Frontal cortex (tissue), 4 donors: Measurements from ENCODE around the gene CHST11. TPM values are rescaled to one million over a fixed set of nuclear protein-coding genes. Genes with fewer than 3 reads are reported as not detected.

Source experiments
- DNase-seq, 2 donors: peaks; one replicate each; pipeline ENCODE4 v3.0.0; 2012; ENCODE audit warnings: low spot score in 2 of 2
- FAIRE-seq: peaks from 2 replicates; lab custom pipeline; 2012; peaks lifted over from hg19 to GRCh38; lab: Jason Lieb, UNC
- total RNA-seq: library from RNA; depleted of rRNA; stranded (reverse); fragments of >200 nt; gene quantifications from one replicate; pipeline ENCODE4 v1.2.3, GENCODE V29; 2014
- donor health status: control.
- donor health status: control.
- donor health status: control.

CHST11 gene
- total RNA-seq, 1 donor from 2014 or later = 22.0 TPM

DNA sequence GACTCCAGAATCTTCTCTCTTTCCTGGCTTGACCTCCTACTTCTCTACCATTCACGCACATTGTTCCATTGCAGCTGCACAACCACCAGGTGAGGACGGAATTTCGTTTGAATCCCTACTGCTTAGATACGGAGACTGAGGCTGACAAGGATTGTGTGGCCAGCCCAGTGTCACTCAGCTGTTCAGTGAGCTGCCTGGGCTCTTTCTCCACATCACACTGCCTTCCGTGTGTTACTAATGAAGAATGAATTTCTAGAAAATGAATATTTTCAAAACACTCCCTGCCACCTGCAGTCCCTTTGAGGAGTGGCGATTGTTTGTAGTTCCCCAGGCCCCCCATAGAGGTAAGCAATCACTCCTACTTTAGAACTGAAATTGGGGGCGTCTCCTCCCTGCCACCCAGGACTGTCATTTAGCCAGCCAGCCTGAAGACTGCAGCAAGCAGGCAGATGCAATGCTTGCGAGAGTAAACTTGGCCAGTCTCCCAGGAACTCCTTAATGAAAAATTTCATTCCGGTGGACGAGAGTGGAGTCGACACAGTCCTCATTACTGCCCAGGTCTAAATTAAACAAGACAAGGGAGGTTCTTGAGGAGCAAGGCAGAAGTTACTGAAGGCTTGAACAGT lies 261.7 kb downstream of the CHST11 start:
- no peak for FAIRE-seq

DNA sequence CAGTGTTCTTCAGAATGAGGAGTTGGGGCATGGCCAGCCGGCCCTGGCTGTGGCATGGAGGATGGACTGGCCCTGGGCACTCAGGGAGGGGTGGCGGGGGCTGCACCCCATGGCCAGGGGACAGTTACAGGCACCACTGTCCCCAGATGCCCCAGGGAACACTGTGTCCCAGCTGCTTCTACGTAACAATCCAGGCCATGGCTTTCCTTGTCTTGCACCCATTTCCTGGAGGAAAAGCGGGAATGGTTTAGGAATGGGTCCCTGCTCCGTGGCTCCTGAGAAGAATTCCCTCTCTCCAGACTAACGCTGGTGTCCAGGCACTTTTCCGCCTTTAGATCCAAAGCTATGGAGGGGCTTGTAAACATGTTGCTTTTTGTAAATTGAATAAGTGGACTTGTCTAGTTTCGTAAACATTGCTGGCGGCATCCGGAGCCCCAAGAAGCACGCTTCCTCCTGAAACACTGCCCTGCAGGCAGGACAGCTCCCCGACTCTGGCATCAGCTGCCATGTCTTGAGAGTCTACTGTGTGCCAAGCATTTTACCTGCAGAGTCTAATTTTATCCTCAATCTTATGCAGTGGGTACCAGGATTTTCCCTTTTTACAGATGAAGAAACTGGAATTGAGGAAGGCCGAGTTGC lies 263.1 kb downstream of the CHST11 start:
- FAIRE-seq (no peak), DNase-seq (no peak)

More for the DNA sequence above, 261.7 kb downstream of the CHST11 start:
- no peak for DNase-seq

DNA sequence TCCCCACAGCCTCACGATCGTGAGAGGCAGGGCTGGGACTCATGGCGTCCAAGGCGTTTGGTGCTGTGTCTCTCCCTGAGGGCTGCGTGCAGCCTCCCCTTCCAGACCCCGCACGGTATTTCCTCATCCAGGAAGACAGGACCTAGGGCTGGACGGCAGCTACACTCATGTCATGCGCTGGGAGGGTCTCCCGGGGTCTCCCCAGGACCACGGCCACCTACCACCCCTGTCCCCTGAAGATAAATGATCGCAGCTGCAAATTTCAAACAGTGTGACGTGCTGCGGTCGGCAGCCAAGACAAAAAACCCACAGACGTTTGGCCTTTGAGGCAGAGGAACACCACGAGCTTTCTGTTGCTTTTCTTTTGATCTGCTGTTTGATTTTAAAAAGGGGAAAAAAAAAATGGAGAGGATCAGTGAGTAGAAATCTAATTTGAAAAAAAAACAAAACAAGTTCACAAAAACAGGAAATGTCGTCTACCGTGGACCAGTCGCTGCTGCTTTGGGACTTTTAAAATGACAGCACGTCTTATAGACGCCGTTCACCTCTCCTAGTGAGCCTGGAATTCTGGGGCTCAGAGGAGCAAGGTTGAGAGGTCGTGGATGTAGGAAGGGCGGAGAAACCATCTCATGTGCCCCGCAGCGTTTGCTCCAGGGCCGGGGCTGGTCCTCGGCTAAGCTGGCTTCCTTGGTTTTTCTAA lies 263.7 kb downstream of the CHST11 start:
- DNase-seq (no peak), FAIRE-seq (no peak)

DNA sequence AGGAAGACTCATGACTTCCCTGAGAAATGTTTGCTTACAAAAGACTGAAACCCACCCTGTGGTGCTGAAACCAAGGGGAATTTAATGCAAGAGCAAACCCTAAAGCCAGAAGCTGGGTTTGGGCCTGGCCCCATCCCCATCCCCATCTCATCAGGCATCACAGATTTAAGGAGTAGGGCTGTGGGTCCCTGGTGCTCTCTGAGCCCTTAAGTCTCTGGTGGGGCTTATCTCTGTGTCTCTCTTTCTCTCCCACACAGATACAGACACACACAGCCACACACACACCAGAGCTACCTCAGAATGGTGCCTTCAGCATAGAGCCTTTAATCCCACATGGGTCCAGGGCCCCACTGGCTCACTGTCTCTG lies 264.3 kb downstream of the CHST11 start:
- no peak for FAIRE-seq
- no peak for DNase-seq

DNA sequence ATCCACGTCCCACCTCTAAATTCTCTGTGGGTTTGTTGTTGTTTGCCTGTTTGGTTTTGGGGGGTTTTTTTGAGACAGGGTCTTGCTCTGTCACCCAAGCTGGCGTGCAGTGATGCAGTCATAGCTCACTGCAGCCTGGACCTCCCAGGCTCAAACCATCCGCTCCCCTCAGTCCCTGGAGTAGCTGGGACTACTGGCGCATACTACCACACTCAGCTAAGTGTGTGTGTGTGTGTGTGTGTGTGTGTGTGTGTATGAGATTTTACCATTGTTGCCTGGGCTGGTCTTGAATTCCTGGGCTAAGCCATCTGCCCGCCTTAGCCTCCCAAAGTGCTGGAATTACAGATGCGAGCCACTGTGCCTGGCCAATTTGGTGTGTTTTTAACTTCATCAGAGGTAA lies 265.2 kb downstream of the CHST11 start:
- no peak for DNase-seq
- FAIRE-seq = no peak

DNA sequence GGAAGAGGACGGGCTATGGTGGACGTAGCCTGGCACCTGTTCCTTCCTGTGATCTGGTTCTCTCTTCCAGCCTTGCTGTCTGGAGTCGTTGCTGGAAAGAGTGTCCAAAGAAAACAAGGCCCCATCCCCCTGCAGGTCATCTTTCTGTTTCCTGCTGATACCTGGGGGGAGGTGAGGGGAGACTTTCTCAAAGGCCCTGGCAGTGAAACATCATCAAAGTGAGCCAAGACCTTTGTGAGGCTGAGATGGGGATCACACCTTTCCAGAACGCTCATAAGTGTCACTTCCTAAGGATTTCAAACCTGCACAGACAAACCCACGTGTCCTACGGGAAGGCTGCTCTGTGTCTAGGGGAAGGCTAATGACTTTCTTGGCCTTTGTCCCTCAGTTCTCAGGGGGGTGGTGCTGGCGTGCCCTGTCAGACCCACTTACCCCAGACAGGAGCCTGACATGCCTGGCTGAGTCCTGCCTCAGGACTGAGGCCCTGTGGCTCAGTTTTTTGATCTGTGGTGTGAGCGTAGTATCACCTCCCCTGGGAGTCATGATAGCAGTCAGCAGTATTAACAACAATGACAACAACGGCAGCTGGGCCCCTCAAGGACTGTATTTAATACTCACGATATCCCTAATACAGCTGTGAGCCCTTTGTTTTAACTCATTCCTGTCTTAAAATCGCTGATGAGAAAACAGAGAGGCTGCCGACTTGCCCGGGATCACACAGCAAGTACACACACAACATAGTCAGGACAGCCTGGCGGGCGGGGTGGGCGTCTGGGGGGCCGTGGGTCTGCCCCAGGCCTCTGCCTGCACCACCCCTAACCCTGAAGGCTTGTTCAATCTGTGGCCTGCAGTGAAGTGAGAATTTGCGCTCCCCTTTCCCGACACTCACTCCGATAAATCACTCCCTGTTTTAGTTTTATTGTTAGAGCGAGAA lies 266.1 kb downstream of the CHST11 start:
- DNase-seq (no peak), FAIRE-seq (no peak)

DNA sequence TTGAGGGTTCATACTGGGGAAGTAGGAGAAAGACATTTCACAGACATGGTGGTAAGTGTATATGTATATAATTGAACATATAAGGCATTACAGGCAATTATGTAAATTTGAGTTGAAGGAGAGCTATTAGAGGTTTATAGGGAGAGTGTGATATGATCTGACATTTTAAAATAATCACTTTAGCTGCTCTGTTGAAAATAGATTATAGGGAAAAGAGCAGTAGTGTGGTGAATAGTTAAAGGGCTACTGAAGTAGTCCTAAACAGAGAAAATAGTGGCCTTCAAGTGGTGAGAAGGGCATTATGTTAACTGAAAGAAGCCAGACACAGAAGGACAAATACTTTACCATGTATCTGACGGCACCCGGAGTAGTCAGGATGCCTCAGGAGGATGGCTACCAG lies 267.1 kb downstream of the CHST11 start:
- DNase-seq (no peak), FAIRE-seq (no peak)

DNA sequence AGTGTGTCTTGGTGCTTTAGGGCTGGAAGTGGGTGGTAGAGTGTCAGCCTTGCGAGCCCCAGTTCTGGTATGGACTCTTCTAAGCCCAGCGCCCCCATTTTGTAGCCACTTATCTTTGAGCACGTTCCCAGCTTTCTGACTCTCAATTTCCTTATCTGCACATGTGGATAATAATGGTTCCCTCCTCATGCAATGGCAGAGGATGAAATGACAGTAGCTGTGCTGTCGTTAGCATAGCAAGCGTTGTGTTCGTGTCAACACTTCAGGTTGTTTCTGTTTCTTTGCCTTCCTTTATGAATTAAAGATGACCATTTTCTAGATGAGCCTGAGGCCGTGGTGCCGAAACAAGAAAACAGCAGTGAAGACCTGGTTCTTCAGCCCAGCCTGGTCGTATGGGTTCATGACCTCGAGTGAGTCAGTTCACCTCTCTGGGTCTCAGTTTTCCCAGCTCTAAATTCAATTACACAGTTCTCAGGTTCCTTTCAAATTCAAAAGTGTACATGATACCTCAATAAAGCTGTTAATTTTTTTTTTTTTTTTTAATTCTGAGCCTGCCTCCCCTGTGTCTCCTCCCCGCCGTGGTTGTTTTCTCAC lies 268.3 kb downstream of the CHST11 start:
- FAIRE-seq (no peak), DNase-seq (no peak)

DNA sequence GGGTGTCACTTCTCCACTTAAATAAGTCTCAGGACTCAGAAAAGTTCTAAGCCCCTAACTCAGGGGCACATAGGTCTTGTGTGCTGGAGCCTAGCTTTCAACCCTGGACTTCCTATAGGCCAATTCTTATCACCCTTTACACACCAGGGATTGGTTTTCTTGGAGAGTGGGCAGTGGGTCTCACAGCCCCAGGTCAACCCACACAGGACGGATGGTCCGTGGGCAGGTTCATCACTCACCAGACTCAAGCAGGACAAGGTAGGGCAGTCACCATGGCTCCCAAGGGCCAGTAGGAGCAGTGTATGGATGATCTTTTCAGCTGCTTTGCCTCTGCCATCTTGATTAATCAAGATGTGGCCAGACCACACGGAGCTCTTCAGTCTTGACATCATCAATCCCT lies 268.9 kb downstream of the CHST11 start:
- FAIRE-seq (no peak), DNase-seq (no peak)

DNA sequence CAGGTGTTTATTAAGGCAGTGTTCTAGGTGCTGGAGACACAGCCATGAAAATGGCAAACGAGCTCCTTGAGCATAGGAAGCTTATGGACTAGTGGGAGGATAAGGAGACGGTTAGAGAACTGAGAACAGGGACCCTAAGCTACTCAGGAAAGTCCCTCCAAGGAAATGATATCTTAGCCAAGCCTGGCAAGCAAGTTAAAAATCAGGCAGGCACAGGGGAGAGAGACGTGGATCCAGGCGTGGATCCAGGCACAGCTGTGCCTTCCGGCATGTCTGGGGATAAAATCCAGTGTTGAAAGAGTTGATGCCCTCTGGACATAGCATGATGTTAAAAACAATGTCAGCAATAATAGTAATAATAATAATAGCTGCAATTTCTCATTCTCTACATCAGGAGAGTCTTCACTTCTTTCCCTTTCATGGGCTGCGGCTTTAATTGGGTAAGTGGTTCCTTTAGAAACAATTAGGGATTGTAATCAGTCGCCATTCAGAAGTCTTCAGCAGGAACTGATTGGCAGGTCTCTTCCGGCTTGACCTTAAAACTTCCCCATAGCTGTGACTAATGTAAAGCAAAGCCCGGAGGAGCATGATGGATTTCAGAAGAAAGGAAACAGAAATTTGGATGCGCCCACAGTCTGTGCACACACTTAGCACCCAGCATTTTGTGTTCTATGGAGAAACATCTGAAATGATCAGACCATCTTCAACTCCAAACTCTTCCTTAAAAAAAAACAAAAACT lies 271.1 kb downstream of the CHST11 start:
- FAIRE-seq = no peak

DNA sequence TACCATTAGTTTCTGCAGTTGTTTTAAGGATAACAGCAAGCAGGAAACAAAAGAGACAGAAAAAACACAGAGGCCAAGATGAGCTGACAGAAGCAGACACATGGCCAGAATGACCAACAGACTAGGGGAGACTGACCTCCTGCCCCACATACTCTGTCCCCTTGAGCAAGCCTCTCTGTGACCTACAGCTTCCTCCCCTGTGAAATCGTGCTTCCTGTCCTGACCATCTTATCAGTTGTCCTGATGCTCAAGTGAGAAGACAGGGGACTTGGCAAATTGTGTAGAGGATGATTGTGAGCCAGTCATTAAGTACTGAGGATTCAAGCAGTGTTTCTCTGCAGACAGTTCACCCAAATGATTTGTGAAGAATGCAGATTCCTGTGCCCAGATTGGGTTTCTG lies 272.3 kb downstream of the CHST11 start:
- DNase-seq (no peak), FAIRE-seq (no peak)

More for the DNA sequence above, 271.1 kb downstream of the CHST11 start:
- no peak for DNase-seq

DNA sequence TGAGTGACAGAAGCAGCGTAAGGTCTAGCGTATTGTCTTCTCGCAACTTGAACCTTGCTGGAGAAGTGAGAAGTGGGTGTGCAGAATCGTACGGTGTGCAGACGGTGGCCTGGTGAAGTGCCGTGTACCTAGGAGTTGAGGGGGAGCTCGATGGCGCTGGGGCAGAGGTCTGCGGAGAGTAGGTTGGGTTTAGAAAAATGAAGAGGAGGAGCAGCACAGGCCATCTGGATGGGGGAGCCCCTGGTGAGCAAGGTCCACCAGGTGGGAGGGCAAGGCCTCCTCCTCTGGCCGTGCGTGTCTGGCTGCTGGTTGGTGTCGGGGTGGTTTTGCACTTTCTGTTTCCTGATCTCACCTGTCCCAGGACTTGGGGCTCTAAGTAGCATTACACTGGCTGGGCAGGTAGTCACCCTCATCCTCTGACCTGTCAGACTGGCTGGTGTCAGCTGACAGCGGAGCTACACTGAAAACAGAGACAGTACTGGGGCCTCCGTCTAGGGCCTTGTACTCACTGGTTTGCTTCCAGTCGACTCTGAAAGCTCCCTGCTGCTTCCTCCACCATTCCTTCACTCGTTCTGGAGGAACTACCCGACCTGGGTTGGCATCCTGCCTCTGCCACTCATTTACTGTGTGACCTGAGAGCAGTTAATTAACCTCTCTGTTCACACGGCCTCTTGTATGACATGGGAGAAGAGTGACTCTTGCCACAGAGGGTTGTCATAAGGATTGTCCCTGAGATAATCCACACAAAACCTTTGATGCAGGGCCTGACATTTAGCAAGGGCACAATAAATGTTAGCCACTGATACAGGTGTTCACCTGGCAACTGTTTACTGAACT lies 273.1 kb downstream of the CHST11 start:
- FAIRE-seq = no peak

DNA sequence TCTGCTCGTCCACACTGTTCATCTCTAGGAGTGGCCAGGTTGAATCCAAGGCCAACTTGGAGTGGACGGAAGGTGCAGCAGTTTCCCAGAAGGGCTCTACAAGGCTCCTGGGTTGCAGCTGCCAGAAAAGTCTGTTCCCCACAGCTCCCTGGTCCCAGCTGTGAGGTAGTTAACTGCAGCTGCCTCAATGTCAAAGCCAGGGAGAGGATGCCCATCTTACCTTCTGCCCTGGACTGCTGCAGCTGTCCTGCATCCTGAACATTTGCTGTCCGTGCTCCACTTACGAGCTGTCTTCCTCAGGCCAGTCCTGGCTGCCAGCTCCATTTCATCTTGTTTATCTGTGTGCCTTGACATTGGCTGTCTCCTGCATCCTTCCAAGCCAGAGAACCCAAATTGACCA lies 274.0 kb downstream of the CHST11 start:
- DNase-seq (no peak), FAIRE-seq (no peak)

More for the DNA sequence above, 273.1 kb downstream of the CHST11 start:
- DNase-seq = no peak

DNA sequence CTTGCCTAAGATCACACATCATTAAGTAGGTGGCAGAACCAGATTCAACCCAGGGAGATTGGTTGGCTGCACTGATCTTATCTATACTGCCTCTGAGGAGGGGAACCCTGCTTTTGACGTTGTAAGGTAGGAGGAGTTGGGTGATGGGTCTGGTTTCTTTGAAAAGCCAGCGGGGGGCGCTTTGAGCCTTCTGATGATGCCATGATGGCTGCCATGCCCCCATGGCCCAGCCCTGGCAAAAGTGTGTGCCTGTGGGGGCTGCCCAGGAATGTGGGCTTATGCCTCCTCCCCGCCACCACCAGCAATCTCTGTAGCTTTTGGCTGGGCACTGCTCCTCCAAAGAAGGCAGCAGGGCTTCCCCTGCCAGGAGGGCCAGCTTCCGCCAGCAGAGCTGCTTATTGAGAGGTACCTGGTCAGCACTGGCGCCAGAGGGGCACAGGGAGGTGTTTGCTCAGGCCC lies 277.0 kb downstream of the CHST11 start:
- no peak for FAIRE-seq
- no peak for DNase-seq

DNA sequence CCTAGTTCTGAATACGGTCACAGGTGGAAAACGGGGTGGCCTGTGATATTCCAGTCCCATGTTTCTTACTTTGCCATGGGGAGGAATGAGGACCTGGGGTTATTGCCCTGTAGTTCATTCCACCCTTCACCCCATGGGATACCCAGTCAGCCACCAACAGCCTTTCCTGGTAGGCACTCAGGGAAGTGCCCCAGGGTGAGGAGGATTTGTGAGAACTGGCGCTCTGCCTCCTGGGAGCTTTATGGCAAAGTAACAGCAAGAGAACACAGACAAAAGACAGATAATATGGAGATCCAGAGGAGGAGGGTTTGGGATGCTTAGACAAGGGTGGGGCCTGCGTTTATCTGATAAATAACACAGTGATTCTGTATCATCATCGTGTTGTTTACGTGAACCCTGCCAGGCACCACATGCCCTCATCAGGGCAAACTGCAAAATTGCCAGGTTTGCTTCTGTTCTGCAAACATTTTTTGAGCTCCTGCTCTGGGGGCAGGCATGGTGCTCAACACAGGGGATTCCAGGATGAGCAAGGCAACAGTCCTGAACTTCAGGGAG lies 277.9 kb downstream of the CHST11 start:
- no peak for FAIRE-seq
- no peak for DNase-seq

DNA sequence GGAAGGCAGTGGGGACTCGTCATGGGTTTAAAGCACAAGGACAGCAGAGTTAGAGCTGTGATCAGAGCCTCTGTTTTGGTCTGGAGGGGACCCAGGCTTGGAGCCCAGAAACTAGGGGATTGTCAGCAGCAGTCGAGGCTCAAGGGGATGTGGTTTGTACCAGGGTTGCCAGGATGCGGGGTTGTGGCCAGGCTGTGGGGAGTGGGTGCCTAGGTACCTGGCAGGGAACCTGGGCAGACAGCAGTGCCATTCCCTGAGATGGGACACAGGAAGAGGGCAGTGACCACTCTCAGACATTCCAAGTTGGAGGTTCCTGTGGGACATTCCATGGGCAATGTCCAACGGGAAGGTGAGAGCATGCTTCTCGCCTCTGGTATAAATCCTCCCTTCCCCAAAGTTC lies 279.1 kb downstream of the CHST11 start:
- FAIRE-seq = no peak
- no peak for DNase-seq

DNA sequence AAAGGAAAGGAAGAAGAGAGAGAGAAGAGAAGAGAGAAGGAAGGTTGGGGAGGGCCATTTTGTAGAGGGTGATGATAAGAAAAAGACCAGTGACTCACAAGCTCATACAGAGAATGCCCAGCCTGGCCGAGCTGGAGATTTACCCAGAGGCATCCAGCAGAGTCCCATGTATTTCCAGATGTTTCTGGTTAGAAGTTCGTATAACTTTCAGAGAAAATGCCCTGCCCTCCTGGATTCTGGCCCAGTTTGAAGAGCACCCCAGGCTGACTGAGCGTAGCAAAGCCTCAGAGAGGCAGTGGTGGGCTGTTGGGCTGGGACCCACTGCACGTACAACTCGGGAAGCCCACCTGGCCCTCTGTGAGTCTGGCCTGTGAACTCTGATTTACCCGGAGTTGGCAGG lies 279.6 kb downstream of the CHST11 start:
- FAIRE-seq = no peak
- no peak for DNase-seq

DNA sequence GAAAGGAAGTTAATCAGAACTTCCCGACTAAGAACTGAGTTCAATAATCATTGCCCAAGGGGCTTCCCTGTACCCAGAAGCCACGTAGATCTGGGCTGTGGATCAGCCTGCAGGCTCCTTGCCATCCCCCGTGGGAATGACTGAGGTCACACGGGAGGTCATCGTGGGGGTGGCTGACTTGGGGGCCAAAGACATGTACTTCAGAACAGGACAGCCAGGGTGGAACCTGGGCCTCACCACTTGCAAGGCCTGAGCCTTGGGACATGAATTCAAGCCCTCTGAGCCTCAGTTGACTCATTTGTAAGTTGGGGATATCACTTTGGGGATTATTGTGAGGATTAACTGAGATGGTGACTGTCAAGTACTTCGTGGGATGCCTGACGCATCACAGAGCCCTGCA lies 280.4 kb downstream of the CHST11 start:
- DNase-seq (no peak), FAIRE-seq (no peak)
